Tibial nerve (tissue), 3 donors: ENCODE results near the gene DPP8.

Experiments
- CTCF ChIP-seq, 5 experiments: fragments of 200-600 bp in 3 of 5; fragments of 450-650 bp in 2 of 5; sonication (generic) in 3 of 5; IDR thresholded peaks; one replicate each; pipeline ENCODE4 v1.5.1; 2016 to 2019; ENCODE audit warnings: antibody characterized with exemption in 5 of 5, mild to moderate bottlenecking in 3 of 5, moderate library complexity in 2 of 5
- POLR2A ChIP-seq, 2 donors: fragments of 450-650 bp; IDR thresholded peaks; one replicate each; pipeline ENCODE4 v1.6.1; 2017; ENCODE audit warnings: antibody characterized with exemption in 2 of 2, mild to moderate bottlenecking in 2 of 2, moderate library complexity in 2 of 2

- TF ChIP-seq CTCF (IDR thresholded peaks at IDR 0.05) (no peak), POLR2A (IDR thresholded peaks at IDR 0.05) (no peak)
Observed at GRCh38 chr15:65550681-65551098, 33.2 kb upstream of the DPP8 start.
